Endothelial cell of umbilical vein (primary cell): ENCODE measurements around the gene IGF2BP2. TPM values are rescaled to one million over a fixed set of nuclear protein-coding genes. Genes with fewer than 3 reads are reported as not detected.
"Not testable (repeated sequence)": the region's sequence is repeated elsewhere in the genome, so short reads cannot be mapped to it uniquely, and the experiment has no call there.

Source experiments
- BruUV-seq: library from RNA; stranded (reverse); fragments of 400-500 nt; replicated peaks from 2 replicates; lab custom pipeline; 2021; lab: Mats Ljungman, UMichigan
- CTCF ChIA-PET: fragments of 300-600, 350-600 bp; sonication (Branson Sonifier 250); formaldehyde crosslinking; loops from one replicate; lab custom pipeline; 2021; ENCODE audit warnings: antibody characterized with exemption, inconsistent platforms; lab: Charles Lee
- POLR2A ChIA-PET: fragments of 300-600, 350-600 bp; sonication (Branson Sonifier 250); formaldehyde crosslinking; loops from one replicate; lab custom pipeline; 2021; ENCODE audit warnings: antibody characterized with exemption, inconsistent platforms; lab: Charles Lee
- DNase-seq: peaks from one replicate; pipeline ENCODE4 v3.0.0-alpha.2; 2011; ENCODE audit warnings: low read depth, low spot score
- FAIRE-seq: peaks from 2 replicates; lab custom pipeline; 2011; peaks lifted over from hg19 to GRCh38; lab: Jason Lieb, UNC
- H2AFZ ChIP-seq: 2 replicates; pipeline ENCODE4 v1.6.0; 2012; ENCODE audit warnings: low read depth, low read length, control low read depth, inconsistent platforms
- H3K27ac ChIP-seq: 2 replicates; pipeline ENCODE4 v1.5.1; 2011; ENCODE audit warnings: low read depth, mild to moderate bottlenecking, control low read depth, low read length, moderate library complexity; ENCODE audit not compliant: insufficient read depth
- H3K27me3 ChIP-seq, 2 experiments: 2 replicates each; pipeline versions ENCODE4 v1.6.0 to v1.6.1; 2011; ENCODE audit warnings: low read length in 2 of 2, mixed read lengths in 1 of 2; ENCODE audit not compliant: control insufficient read depth in 2 of 2, insufficient read depth in 2 of 2
- H3K36me3 ChIP-seq, 2 experiments: 2 replicates in 1 of 2; 3 replicates in 1 of 2; pipeline ENCODE4 v1.5.1; 2011; ENCODE audit warnings: low read length in 2 of 2, mild to moderate bottlenecking in 1 of 2, moderate library complexity in 1 of 2; ENCODE audit not compliant: control insufficient read depth in 2 of 2, insufficient read depth in 2 of 2; ENCODE audit errors: extremely low read depth in 1 of 2
- H3K4me1 ChIP-seq: 3 replicates; pipeline ENCODE4 v1.5.1; 2011; ENCODE audit warnings: mild to moderate bottlenecking, low read length; ENCODE audit not compliant: control insufficient read depth, insufficient read depth; ENCODE audit errors: extremely low read depth
- H3K4me2 ChIP-seq: 2 replicates; pipeline ENCODE4 v1.6.1; 2011; ENCODE audit warnings: low read length, control low read depth, mixed read lengths; ENCODE audit not compliant: insufficient read depth
- H3K4me3 ChIP-seq, 3 experiments: fragments of 200-600 bp in 1 of 3; sonication (generic), shearing (Covaris generic) in 1 of 3; replicated peaks in 1 of 3; 2 replicates each; pipeline ENCODE4 v1.5.1; 2011 to 2016; ENCODE audit warnings: control low read depth in 3 of 3, low read length in 3 of 3, mild to moderate bottlenecking in 2 of 3, inconsistent platforms in 1 of 3, low read depth in 1 of 3, moderate library complexity in 1 of 3; ENCODE audit not compliant: insufficient read depth in 1 of 3
- H3K79me2 ChIP-seq: 2 replicates; pipeline ENCODE4 v1.6.0; 2012; ENCODE audit warnings: low read length, inconsistent platforms; ENCODE audit not compliant: control insufficient read depth, insufficient read depth
- H3K9ac ChIP-seq: replicated peaks from 2 replicates; pipeline ENCODE3; 2011; ENCODE audit warnings: low read length, control low read depth; ENCODE audit not compliant: insufficient read depth; ENCODE audit errors: extremely low read depth
- H3K9me1 ChIP-seq: replicated peaks from 3 replicates; pipeline ENCODE4 v1.6.0; 2011; ENCODE audit warnings: mild to moderate bottlenecking, low read length; ENCODE audit not compliant: control insufficient read depth, insufficient read depth; ENCODE audit errors: extremely low read depth
- H3K9me3 ChIP-seq: replicated peaks from 2 replicates; pipeline ENCODE4 v1.5.1; 2012; ENCODE audit warnings: low read length, inconsistent platforms; ENCODE audit not compliant: control insufficient read depth, insufficient read depth
- H4K20me1 ChIP-seq: replicated peaks from 2 replicates; pipeline ENCODE3; 2011; ENCODE audit warnings: mild to moderate bottlenecking, low read length; ENCODE audit not compliant: control insufficient read depth, insufficient read depth; ENCODE audit errors: extremely low read depth
- CTCF ChIP-seq, 2 donors: IDR thresholded peaks; 1 replicate in 1 of 2; 2 replicates in 1 of 2; pipeline ENCODE4 v1.5.1; 2011; ENCODE audit warnings: low read length in 2 of 2, mild to moderate bottlenecking in 2 of 2, moderate library complexity in 2 of 2, control low read depth in 1 of 2, inconsistent platforms in 1 of 2, low read depth in 1 of 2; ENCODE audit not compliant: insufficient read depth in 1 of 2; ENCODE audit errors: extremely low read depth in 1 of 2
- EZH2 ChIP-seq: IDR thresholded peaks from 2 replicates; pipeline ENCODE4 v1.6.1; 2012; ENCODE audit warnings: borderline replicate concordance, low read depth, mild to moderate bottlenecking, moderate library complexity, low read length, inconsistent platforms; ENCODE audit not compliant: severe bottlenecking
- FOS ChIP-seq: IDR thresholded peaks from 2 replicates; pipeline ENCODE4 v1.6.1; 2011; ENCODE audit warnings: mild to moderate bottlenecking, low read length, moderate library complexity, borderline replicate concordance; ENCODE audit not compliant: insufficient read depth
- GATA2 ChIP-seq: IDR thresholded peaks from 2 replicates; pipeline ENCODE4 v1.7.0; 2011; ENCODE audit warnings: low read depth, mild to moderate bottlenecking, moderate library complexity, mixed read lengths, low read length; ENCODE audit not compliant: insufficient read length, insufficient read depth
- JUN ChIP-seq: IDR thresholded peaks from 2 replicates; pipeline ENCODE4 v1.6.1; 2011; ENCODE audit warnings: borderline replicate concordance, low read depth; ENCODE audit not compliant: insufficient read length, insufficient read depth
- MAX ChIP-seq: IDR thresholded peaks from 2 replicates; pipeline ENCODE4 v1.6.1; 2011; ENCODE audit not compliant: insufficient read depth, insufficient read length
- MYC ChIP-seq: IDR thresholded peaks from one replicate; pipeline ENCODE4 v1.6.1; 2011; ENCODE audit warnings: mild to moderate bottlenecking, low read depth, low read length
- POLR2A ChIP-seq: IDR thresholded peaks from 2 replicates; pipeline ENCODE4 v1.6.1; 2012; ENCODE audit warnings: low read depth, mild to moderate bottlenecking, control low read depth, low read length
- POLR2AphosphoS5 ChIP-seq: IDR thresholded peaks from 2 replicates; pipeline ENCODE4 v1.6.1; 2012; ENCODE audit warnings: low read depth, mild to moderate bottlenecking, control low read depth, low read length, moderate library complexity; ENCODE audit not compliant: insufficient read depth
- dilution Hi-C: fragments of 300-500 bp; cut with MboI; formaldehyde crosslinking; loops from one replicate; pipeline ENCODE4 v1.15.0; 2019; ENCODE audit warnings: low sequenced_read_pairs; ENCODE audit not compliant: extremely low pct_ligation_motif_present
- intact Hi-C: fragments of 100-400 bp; cut with micrococcal nuclease; formaldehyde crosslinking; loops from one replicate; pipeline ENCODE4 v1.10.0; 2022
- polyA plus RNA-seq, 4 experiments: library from polyadenylated mRNA; depleted of rRNA in 3 of 4; stranded (reverse) in 3 of 4; unstranded in 1 of 4; fragments of >200 nt; gene quantifications; 2 replicates each; pipeline versions ENCODE4 v1.2.1 to v1.2.3, GENCODE V29; 2011 to 2012; ENCODE audit warnings: missing spikeins in 1 of 4
- total RNA-seq: library from RNA; stranded (reverse); gene quantifications from 2 replicates; pipeline ENCODE4 v1.2.3, GENCODE V29; 2021

IGF2BP2 gene
- total and polyA plus RNA-seq, 2 donors (not counting 3 experiments of a cell fraction or from before 2014, with no cell fraction given) = 10.7 to 130 TPM

GRCh38 chr3:185645596-185646381, 179.1 kb downstream of the IGF2BP2 start:
- H3K27ac ChIP-seq = no peak overlapping the region
- peaks cover 18 to 26% of the 10 kb centered on the region in 2 experiments for H3K36me3 ChIP-seq
- no peaks in the 10 kb centered on the region for H3K9me1 ChIP-seq
- TF ChIP-seq GATA2 (no peak), POLR2AphosphoS5 (no peak), MAX (no peak), FOS (no peak), MYC (no peak), CTCF (IDR thresholded peaks at IDR 0.05; ENCODE audit: extremely low read depth in 1 of 2, insufficient read depth in 1 of 2, low read depth in 1 of 2, low read length in 2 of 2) (no peak), EZH2 (no peak), POLR2A (no peak), JUN (no peak)
- H3K4me3 ChIP-seq = no peak overlapping the region
- H4K20me1 ChIP-seq = no peaks in the 10 kb centered on the region
- H2AFZ ChIP-seq = no peak overlapping the region
- H3K9ac ChIP-seq = no peak overlapping the region
- no TSS peak for BruUV-seq
- CTCF ChIA-PET = no interaction called here
- no peak for FAIRE-seq
- intact Hi-C loops (no loop called here), dilution Hi-C loops (no loop called here)
- no peaks in the 10 kb centered on the region for H3K4me1 ChIP-seq
- H3K27me3 ChIP-seq = no peaks in the 10 kb centered on the region
- no peak for DNase-seq
- H3K4me2 ChIP-seq = no peak overlapping the region
- no peaks in the 10 kb centered on the region for H3K79me2 ChIP-seq
- POLR2A ChIA-PET = no interaction called here
- no peaks in the 10 kb centered on the region for H3K9me3 ChIP-seq

- H3K27ac ChIP-seq, H3K27me3 ChIP-seq, H3K9me3 ChIP-seq, H3K4me1 ChIP-seq, H2AFZ ChIP-seq, intact Hi-C loops, H4K20me1 ChIP-seq, H3K4me2 ChIP-seq, dilution Hi-C loops, FAIRE-seq, DNase-seq, BruUV-seq, H3K79me2 ChIP-seq, H3K9ac ChIP-seq, H3K9me1 ChIP-seq, H3K4me3 ChIP-seq, CTCF ChIA-PET, POLR2A ChIA-PET: not testable (repeated sequence)
- peaks cover 18 to 26% of the 10 kb centered on the region in 2 experiments for H3K36me3 ChIP-seq
Observed at GRCh38 chr3:185645191-185645590, 179.7 kb downstream of the IGF2BP2 start.
